SK-MEL-5 (cell line): ENCODE results near the gene RAB27A. TPM values are rescaled to one million over a fixed set of nuclear protein-coding genes. Genes with fewer than 3 reads are reported as not detected.
"Not testable (repeated sequence)": the region's sequence is repeated elsewhere in the genome, so short reads cannot be mapped to it uniquely, and the experiment has no call there.

Experiments
- DNase-seq: peaks from one replicate; pipeline ENCODE4 v3.0.0-alpha.2; 2016; ENCODE audit warnings: low read depth, low spot score
- in situ Hi-C: cut with HindIII; loops from 2 replicates; pipeline ENCODE4 v1.10.0; 2016; ENCODE audit warnings: low sequenced_read_pairs, high pct_unique_total_duplicates, low pct_unique_long_range_greater_than_20kb
- total RNA-seq: library from RNA; depleted of rRNA; stranded (reverse); fragments of >200 nt; shearing (Covaris generic); gene quantifications from 2 replicates; pipeline ENCODE4 v1.2.3, GENCODE V29; 2014

The RAB27A gene
- total RNA-seq, 1 experiment from 2014 or later = 96.4 TPM

DNA sequence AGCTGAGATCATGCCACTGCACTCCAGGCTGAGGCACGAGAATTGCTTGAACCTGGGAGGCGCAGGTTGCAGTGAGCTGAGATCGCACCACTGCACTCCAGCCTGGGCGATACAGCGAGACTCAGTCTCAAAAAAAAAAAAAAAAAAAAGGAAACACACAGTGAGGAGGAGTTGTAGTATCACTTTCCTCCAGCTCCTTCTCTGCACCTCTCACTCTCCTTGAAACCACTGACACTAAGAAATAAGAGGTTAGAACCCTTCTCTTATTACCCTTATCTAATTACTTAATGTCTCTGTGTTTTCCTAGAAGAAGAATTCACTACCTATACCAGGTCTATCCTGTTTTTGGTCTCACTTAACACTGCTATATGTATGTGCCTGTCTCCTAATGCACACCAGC is 31.7 kb downstream of the RAB27A start:
- no peak for DNase-seq
- in situ Hi-C loops = no loop called here

DNA sequence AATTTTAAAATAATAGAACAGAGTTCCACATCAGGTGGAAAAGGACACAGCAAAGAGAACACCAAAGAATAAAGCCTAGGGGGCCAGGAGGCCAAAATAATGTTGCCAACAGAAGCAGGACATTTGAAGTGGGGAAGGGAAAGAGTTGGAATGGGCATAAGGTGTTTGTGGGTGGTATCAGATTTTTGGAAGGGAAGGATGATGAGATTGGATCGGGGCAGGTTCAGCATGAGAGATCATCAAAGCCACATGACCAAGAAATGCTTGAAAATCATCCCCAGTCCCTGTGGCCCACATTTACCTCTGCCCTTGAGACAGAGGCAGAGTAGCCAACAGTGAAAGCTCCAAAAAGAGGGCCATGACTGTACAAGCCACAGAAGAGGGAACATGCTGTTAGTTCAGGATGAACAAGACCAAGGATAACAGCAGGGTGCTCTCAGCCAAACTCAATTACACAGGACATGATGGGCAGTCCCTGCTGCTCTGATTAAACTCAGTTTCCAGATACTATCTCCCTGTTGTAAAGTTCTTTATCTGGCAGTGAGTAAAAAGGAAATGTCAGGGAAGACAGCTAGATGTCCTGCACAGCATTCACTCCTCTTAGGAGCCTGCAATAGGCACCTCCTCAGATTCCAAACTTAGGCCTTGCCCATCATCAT is 32.5 kb downstream of the RAB27A start:
- DNase-seq = no peak
- in situ Hi-C loops = no loop called here

DNA sequence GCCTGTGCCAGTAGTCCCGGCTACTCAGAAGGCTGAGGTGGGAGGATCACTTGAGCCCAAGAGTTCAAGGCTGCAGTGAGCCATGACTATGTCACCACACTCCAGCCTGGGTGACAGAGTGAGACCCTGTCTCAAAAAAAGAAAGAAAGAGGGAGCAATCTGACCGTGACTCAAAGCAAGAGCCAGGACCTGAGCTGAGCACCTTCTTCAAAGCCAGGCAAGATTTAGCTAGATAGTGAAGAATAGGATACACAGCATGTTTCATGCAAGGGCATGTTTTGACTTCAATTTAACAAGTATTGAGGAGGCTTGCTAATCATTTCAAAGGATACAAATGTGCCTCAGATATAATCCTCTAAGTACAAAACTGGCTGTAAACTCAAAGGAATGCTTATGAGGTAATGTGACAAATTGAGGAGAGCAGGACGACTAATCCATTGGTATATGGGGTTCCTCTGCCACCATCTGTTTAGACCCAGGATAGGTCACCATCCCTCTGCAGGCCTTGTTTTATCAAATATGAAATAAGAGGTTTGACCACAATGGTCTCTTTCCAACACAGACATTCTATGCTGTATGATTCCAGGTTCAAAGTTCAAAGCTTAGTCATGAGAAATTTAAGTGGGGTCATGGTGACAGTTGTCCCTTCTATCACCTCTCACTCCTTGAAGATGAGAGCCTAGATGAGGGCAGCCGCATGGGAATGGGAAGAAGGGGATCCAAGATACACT is 33.2 kb downstream of the RAB27A start:
- no peak for DNase-seq
- in situ Hi-C loops = no loop called here

DNA sequence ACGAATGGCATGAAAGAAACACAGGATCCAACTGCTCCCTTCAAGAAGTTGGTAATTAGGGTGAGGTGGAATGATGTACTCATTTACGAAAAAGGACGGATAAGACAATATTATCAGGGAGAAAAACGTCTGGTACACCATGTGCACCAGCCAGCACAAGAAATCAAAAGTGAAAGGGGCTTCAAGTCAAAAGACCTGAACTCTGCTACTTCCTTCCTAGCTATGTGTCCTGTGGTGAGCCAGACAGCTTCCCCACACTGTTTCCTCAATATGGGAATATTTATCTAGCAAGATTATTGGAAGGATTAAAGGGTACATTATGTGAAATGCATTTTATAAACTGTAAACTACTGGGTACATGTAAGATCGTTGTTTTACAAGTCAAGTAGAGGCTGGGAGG is 33.9 kb downstream of the RAB27A start:
- in situ Hi-C loops = no loop called here
- DNase-seq = no peak

DNA sequence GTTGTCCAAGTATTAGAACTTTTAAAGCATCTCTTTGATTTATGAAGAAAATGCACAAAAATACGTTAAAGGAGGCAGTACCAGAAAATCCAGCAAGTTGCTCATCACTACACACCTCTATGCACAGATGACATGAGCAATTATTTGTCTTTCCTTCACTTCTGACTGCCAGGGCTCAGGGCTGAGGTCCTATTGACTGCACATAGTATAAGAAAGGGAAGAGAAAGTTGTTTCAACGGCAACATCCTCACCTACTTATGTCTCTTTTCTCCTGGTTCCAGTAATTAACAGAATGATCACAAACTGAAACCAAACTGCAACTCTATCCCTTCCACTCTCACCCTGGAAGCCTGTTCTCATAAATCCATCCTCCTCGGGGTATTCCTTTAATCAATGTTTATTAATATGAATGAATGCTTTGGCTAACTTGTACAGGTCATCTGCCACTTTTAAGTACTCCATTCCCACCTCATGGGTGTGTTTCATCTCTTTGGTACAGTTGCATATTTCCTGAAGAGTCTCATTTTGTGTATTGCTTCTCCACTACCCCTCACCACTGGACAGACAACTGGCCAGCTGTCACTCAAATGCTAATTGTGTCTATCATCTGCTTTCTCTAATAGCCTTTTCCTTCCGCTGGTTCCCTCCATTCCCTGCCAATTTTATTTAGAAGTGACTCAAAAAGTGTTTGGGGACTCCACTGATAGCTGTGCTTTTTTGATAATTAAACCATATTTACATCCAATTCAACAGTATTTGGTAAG is 34.5 kb downstream of the RAB27A start:
- DNase-seq = no peak
- in situ Hi-C loops = no loop called here

DNA sequence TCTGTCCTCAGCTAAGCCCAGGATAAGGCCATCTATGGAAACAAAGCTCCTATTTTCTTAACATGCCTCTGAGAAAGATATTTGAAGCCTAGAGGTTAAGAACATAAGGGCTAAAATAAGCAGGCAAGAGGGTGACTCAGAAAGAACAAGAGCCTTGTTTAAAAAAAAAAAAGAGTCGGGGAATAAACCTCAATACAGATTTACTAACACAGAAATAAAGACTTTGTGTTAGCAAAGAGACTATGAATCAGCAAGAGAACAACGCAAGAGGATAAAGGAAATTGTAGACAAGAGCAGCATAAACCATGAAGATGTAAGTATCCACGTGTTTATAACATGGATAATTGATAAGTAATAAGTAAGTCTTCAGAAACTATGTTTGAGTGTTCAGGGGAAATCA is 36.0 kb downstream of the RAB27A start:
- DNase-seq = peak; percentile 90
- in situ Hi-C loops = no loop called here

DNA sequence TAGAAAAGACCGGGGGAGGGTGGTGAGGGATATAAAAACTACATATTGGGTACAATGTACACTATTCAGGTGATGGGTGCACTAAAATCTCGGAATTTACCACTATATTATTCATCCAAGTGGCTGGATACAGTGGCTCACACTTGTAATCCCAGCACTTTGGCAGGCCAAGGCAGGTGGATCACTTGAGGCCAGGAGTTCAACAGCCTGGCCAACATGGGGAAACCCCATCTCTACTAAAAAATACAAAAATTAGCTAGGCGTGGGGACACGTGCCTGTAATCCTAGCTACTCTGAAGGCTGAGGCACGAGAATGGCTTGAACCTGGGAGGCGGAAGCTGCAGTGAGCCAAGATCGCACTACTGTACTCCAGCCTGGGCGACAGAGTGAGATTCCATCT is 37.4 kb downstream of the RAB27A start:
- DNase-seq, in situ Hi-C loops: not testable (repeated sequence)

DNA sequence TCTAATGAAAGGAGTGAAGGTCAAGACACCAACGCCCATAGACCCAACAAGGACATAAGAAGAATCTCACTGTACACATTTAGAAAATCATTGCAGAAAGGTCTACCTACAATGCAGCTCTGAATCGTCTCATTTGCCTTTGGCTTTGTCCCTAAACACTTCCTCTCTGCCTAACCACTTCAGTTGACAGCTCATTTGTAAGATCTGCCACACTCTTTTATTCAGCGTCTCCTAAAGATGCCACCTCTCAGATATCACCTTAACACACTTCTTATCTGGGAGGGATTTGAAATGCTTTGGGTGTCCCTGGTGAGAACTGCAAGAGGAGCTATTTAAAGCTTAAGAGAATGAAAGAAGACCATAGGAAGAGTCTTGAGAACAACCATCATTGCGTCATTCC is 38.7 kb downstream of the RAB27A start:
- in situ Hi-C loops = no loop called here
- DNase-seq = no peak

DNA sequence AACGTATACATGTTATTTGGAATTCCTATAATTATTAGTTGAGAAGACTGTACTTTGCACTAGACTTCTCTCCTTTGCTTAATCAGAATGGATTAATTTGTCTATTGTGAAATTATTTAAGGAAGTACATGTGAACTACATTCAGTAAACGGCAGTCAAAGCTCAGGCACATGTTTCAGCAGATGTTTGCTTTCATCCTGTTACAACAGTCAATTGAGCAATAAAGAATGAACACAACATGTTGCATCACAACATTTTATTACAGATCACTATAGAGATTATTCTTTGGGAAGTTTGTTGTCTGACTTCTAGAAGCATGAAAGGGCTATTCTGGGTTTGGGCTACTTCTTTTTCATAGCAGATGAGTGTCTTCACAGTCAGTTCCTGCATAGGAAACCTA is 39.2 kb downstream of the RAB27A start:
- peak; percentile 81 for DNase-seq
- in situ Hi-C loops = no loop called here

DNA sequence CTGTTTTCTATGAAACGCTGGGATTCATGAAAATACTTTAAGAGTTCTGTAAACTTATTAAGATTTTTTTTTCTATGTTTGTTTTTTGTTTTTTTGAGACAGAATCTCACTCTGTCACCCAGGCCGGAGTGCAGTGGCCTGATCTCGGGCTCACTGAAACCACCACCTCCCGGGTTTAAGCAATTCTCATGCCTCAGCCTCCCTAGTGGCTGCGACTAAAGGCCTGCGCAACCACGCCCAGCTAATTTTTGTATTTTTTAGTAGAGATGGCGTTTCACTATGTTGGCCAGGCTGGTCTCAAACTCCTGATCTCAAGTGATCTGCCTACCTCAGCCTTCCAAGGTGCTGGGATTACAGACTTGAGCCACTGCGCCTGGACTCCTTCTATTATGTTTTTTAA is 39.7 kb downstream of the RAB27A start:
- DNase-seq, in situ Hi-C loops: not testable (repeated sequence)

DNA sequence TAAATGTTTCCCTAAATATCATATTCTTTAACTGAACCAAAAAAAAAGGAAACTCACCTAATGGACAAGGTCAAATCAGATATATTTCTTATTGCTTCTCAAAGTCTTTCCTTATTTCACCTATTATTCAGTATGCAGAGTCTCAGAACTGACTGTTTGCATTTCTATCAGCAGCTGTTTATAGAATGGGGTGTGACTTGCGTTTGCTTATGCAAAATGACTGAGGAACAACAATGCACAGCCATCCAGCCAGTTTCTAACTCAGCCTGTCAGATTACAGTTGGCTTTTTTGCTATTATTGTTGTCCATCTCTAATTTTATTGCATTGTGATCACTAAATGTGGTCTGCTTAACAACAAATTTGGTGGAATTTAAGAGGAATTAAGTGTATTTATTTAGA is 40.7 kb downstream of the RAB27A start:
- in situ Hi-C loops = no loop called here
- DNase-seq = no peak

DNA sequence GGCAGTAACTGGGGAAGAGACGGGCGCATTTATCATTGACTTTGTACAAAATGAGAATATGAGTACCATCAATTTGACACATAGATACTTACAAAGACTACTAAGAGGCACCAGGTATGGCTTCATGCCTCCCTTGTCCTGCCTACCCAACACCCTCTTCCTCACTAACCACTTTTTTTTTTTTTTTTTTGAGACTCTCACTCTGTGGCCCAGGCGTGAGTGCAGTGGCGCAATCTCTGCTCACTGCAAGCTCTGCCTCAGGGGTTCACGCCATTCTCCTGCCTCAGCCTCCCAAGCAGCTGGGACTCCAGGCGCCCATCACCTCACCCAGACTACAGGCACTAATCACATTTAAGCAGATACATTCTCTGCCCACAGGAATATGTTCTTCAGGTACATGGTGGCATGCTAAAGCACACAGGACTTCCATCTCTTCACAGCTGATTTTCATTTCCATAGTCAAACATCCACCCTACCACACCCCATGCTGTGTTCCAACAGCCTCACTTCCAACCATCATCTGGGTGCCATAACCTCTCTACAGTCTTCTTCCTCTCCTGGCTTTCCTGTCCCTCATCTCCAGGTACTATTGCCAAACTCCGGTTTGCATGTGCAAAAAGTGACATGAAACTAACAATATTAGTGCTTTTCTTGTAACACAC is 41.7 kb downstream of the RAB27A start:
- DNase-seq = no peak
- in situ Hi-C loops = no loop called here

DNA sequence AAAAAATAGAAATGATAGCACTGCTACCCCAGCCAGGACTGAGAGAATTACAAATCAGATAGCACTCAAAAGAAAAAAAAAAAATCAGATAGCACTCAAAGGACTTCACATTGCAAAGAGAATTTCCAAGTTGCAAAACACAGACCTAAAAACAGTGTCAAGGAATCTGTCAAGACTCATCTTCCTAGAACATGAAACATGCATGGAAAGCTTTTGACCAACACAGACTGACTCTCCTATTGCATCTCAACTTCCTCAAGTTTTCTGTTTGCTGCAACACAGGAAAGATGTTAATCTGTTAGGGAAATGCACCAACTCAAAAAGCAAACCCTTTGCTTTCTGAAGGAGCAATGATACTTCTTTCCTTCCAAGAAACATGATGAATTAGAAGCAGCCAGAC is 42.3 kb downstream of the RAB27A start:
- in situ Hi-C loops = no loop called here
- DNase-seq = no peak

DNA sequence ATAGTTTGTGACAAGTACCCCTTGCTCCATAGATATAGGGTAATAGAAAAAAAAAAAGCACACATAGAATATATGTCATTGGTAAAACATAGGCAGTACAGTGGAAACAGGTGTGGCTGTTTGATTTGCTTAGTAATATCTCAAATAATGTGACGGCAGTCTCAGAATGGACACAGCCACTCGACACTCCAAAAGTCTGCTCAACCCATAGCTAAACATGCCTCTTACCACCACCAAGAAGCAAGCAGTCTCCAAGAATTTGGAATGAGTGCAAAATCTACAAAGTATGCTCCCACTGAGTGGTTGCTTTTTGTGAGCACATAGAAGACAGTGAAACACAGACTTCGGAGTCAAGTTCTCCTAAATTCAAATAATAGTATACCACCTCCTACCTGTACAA is 43.0 kb downstream of the RAB27A start:
- DNase-seq = no peak
- in situ Hi-C loops = no loop called here

DNA sequence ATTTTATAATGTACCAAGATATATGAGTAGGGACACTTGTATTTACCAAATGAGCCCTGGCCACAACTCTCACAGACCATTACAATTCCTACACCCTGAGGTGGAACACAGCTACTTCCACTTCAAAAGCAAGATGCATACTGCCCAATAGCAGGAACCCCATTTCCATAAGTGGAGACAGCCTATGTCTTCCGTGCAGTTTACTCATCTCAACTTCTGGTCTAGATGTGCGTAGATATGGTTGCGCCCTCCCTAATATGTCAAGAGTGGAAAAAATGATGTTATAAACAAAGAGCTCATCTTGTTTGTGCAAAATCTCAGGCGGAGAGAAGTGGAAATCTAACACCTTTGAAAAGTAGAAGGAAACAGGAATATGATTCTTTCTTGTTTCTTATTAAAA is 44.6 kb downstream of the RAB27A start:
- in situ Hi-C loops = no loop called here

DNA sequence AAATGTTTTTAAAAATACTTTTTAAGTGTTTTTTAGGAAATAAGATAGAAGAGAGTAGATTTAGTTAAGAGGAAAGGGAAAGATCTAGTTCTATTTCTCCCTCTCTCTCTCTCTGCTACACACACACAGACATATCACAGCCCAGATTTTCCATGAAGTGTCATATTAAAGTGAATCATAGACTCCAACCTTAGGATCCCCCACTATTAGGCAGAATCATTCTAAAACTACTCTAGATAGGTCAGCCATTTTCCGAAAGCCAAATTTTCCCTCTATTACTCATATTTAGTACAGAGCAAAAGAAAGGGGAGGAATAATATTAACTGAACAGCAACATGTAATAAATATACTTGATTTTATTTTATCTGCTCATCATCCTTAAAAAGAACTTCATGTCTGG is 47.7 kb downstream of the RAB27A start:
- in situ Hi-C loops = no loop called here
- no peak for DNase-seq

More for the DNA sequence above, 44.6 kb downstream of the RAB27A start:
- no peak for DNase-seq

DNA sequence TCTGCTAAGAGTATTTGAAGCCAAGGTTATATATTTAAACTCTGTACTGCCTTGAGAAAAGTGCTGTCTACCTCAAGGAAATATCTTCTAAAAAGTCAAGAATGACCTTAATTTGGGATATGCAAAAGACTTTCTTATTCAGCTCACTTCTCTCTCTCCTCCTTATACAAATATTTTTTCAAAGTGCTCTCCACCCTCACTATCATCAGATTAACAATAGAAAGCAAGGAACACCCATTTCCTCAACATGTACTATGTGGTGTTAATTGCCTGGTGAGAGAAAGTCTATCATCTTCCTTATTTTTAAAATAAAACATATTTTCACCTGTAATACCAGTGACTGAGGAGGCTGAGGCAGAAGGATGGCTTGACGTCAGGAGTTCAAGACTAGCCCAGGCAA is 48.4 kb downstream of the RAB27A start:
- DNase-seq = no peak
- in situ Hi-C loops = no loop called here

DNA sequence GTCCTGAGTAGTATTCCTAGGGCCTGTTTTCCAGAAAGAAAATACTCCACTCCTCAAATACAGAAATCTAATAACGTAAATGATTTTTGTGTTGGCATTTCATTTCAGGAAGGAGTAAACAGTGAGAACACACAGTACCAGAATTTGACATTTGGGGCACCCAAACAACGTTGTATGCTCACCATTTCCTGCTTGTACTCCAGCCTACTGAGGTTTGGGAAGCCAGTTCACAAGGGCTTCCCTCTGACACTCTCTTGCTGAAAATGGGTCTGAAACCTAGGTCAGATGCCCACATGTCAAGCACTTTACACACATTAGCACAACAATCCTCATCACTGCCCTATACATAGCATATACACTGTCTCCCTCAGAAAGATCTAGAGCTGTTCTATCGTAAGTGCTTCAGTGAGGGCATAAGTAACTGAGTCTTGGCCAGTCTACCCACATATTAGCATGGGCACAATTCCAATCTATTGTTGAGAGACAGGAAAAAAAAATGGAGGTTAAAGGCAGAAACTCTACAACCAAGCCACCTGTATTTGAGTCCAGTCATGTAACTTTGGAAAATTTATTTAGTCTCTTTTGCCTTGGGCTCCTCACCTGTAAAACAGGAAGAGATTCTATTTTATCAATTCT is 49.4 kb downstream of the RAB27A start:
- no peak for DNase-seq
- in situ Hi-C loops = no loop called here
